SIG-M5 (cell line): ENCODE results near the gene ARID5B.

Experiments
- DNase-seq: peaks from one replicate; lab custom pipeline; 2025; lab: John Stamatoyannopoulos, UW

Gene ARID5B

DNA sequence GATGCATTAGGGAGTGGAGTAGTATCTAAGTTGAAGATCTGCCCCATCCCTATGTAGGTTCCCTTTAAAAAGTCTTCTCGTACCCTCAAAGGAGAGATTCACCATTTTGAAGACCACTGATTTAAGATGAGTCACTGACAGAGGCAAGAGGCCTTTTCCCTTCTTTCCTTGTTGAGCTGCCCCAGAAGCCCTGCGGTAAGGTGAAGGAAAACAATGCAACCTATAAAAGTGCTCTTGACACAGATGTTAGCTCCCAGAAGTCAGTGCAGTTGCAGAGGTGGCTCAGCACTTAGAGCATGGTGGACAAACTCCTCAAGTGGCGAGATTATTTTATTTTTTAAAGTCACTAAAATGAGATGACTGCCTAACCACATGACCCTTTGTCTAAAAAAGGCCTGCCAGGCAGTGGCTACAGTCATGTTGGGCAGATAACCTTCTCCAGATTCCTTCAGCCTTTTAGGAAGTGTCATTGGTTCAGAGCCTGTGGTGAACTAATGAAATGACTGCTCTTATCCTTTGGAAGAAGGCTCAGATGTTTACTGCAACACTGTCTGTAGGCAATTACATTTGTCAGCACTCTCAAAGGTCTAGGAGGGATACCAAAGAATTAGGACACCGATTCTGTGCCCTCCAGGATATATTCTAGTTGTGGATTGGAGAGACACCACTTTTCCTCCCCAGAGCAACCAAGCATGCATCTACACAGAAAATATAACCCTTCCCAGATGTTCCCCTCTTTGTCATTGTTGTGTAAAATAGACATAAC is 88.7 kb downstream of the ARID5B start:
- no peak for DNase-seq

DNA sequence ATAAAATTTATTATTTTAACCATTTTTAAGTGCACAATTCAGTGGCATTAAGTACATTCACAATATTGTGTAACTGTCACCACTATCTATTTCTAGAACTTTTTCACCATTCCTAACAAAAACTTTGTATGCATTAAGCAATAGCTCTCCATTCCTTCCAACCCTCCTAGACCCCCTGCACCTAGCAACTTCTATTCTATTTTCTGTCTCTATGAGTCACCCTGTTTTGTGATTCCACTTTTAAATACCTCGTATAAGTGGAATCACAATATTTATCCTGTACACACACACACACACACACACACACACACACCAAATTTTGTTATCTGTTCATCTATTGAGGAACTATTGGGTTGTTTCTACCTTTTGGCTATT is 89.2 kb downstream of the ARID5B start:
- DNase-seq = no peak

DNA sequence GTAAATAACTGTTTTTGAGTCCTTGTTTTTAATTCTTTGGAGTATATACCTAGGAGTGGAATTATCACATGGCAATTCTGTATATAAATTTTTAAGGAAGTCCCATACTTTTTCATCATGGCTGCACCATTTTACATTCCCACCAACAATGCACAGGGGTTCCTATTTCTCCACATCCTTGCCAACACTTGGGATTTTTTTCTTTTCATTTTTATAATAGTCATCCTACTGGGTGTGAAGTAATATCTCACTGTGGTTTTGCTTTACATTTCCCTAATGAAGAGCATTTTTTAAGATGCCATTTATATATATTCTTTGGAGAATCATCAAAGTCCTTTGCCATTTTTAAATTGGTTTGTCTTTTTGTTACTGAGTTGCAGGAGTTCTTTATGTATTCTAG is 89.7 kb downstream of the ARID5B start:
- no peak for DNase-seq

DNA sequence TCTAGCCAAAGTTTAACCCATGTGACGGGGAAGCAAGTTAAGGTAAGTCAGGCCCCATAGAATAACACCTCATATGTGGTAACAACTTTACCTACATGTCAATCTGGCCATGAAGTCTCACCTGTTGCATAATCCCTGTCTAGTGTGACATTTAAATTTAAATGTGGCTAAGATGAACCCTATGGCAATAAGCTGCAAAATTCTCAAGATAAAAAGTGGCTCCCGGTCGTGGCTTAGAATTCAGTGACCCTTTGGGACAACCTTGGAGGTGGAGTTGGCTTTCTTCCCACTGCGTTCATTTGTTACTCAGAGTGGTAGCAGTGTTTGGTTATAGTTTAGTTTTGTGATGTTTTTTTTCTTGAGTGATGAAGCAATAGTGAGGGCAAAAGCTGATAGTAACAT is 90.6 kb downstream of the ARID5B start:
- DNase-seq = no peak

DNA sequence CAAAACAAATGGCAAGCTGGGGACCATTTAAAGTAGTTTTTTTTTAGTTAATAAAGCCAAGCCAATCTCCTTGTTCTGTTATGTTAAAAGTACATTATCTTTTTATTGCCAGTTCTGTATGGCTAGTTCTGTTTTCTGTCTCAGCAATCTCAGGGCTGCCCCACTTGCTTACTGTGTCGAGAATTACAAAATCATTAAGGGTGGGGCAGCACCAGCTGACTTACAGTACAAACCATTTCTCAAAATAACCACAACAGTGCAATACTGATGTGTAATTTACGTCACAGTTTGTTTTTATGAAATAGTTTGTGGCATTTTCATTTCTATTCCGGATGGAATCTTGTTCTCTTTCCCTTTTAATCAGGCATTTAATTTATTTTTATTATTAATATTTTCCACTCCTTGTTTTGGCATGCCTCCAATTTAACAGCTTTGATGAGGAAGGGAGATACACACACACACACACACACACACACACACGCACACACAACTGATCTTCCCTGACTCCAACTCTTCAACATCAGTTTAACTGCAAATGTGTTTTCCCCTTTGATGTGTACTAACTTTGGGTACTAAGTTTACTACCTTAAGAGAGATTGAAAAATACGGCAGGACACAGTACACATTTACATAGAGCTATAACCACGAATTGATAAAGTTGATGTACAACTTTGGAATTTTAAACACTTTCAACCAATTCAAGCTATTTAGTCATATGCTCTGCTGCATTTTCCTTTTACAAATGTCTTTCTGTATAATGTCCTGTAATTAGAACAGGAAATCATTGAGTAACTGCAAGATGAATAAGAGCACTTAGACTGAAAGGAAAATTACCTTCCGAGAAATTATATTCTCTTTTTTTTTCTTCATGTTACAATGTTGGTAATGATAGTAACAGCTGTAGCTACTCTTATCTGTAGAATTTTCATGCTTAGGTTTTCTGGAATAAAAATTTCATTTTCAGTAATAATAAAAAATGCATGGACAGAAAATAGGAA is 91.5 kb downstream of the ARID5B start:
- peak; percentile 13 for DNase-seq

DNA sequence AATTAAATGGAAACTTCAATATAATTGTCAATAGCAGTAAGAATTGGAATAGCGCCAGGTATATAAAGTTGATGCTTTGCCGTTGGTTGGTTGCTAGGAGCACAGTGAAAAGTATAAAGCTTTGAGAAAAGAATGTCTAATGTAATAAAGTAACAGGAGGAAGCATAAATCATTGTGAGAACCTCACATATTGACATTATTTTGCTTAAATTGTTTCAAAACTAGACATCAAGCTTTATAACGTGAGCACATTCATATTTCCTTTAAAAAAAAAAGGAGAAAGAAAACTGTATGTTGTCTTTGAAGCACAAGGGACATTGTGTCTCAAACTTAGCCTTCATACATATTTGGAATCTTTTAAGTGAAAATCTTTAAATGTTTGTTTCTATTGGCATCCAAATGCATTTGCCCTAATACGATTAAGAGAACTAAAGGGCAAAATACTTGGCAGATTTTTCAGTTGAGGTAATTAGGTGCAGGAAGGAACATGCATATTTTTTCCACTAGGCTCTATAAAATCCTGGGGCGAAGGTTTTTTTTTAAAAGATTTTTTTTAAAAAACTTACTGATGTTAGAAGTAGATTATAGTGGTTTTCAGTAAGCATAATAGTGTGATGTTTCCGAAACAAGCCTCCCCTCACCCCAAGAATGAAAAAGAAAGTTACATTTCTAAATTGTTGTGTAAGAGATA is 92.4 kb downstream of the ARID5B start:
- no peak for DNase-seq

DNA sequence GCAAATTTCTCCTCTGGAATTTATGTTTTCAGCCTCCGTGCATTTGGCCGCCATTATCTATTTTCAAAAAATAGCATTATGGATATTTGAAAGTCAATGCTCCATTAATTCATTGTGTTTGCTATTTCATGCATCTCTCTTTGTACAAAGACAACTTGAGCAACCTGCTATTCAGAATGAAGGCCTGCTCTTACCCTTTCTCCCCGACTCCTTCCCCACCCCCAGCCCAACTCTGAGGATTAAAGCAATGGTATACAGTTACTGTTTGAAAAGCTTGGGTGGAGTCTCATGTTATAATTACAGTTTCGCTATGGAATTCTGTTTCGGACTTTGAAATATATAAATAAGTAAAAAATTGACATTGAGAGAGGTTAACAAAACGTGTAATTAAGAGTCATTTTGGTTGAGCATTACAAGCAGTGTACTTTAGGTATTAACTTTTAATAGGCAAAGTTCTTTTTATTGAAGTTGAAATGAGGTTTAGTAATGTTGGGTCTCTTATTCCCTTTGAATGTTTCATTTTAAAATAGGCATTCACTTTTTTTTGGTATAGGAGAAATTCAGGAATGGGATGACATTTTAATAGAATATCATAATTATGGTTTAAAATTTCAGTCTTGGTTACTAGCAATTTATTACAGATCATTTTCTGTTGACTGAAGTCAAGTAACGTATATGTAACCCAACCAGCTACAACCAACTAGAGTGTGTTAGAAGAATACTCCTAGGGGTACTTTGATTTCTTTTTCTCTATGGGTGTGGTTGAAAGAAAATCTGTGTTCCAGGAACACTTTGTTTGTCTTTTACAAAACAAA is 93.1 kb downstream of the ARID5B start:
- DNase-seq = no peak

DNA sequence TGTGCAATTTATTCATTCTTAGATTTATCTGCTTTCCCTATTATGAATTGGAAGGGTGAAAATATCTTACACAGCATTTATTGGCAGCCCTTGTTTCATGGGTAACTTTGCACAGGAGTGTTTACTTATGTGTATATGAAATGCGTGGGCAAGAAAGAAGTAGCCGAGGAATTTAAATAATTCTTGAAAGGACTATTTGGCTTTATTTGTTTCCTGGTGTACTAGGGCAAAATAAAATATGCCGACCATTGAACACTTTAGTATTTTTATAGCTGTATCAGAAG is 93.7 kb downstream of the ARID5B start:
- no peak for DNase-seq

DNA sequence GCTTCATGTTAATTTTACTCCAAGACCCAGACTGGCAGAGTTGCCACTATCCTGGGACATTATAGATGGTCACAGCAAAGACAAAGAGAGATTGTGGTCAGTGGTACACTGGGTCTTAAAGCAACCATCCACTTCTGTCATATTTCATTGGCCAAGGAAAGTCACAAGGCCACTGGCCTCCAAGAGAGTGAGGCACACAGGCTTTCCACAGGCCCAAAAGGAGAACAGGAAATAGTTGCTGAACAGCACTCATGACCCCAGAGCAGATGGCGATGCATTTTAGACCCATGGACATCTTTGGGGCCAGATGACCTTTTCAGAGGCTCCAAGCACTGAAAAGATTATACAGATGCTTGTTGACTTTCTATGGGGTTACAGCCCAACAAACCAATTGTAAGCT is 97.4 kb downstream of the ARID5B start:
- no peak for DNase-seq

DNA sequence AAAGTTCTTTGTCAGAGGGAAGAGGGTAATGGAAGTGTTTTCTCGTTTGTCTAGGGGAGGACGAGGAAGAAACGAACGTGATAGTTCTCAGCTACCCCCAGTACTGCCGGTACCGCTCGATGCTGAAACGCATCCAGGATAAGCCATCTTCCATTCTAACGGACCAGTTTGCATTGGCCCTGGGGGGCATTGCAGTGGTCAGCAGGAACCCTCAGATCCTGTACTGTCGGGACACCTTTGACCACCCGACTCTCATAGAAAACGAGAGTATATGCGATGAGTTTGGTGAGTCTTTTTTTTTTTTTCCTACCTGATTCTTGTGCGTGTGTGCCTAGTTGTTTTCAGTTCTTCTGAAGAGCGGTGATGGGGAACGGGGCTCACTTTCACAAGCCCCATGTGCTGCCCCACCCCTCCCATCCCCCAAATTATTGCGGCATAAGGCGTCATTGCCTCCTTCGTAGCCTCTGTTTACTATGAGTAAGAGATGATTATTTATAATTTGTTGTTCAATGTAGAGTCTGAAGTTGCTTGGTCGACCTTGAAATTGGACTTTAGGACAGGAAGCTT is 98.6 kb downstream of the ARID5B start:
- no peak for DNase-seq

DNA sequence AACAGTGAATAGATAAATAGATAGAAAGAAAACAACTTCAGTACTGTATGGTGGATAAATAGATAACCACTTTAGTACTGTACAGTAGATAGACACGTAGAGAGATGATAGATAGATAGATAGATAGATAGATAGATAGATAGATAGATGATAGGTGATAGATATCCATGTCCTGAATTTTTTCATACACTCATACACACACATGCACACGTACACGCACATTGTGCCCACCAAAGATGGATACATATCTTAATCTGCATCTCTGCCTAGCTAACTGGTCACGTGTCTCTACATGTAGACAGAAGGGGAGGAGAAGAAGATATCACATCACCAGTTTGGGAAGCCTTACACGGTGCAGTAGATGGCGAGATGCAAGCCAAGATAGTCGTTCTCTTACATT is 99.2 kb downstream of the ARID5B start:
- DNase-seq = no peak

DNA sequence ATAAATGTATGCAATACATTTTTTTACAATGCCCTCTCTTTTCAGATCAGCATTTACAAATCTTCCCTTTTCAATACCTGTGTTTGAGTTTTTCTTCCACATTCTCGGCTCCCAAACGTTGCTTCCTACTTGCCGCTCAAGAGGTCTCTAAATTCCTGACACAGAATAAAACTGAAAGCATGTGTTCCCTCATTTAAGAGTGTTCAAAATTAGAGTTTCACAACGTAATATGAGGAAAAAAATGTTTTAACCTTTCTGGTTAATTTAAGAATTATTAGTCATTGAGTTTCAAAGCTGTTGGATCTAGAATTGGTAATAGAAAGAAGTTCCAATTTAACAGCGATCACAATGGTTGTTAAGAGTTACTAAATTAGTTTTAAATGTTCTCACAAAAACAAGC is 100.4 kb downstream of the ARID5B start:
- no peak for DNase-seq

DNA sequence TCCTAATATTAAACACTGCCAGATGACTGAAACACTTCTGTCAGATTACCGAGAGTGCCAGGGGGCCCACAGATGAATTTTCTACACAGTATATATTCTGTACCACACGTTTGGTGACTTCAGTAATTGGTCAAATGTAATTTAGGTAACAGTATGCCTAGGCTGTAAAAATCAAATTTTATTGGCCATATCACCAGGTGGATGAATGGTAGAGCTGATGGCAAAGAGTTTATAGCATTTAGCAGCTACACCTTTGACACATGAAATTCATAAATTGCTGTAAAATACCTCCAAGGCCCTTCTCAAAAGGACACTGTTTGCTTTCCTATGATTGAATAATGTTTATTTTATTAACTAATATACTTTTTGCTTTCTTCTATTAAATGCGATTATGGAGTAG is 101.3 kb downstream of the ARID5B start:
- DNase-seq = no peak

DNA sequence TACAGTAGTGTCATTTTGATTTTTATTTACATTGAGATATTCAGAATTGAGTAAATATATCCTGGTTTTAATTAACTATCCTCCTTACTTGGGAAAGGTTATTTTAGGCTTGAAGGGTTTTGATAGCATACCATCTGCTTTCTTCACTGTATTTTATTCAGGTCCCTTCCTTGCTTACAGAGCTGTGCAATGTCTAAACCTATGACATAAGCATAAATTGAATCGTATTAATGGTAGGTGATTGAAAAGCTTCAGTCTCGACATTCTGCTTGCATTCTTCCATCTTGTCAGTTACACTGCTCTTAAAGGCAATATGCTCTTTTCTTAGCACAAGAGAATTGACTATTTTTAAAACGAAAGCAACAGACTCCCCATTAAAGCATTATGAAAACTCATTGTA is 102.5 kb downstream of the ARID5B start:
- DNase-seq = no peak

DNA sequence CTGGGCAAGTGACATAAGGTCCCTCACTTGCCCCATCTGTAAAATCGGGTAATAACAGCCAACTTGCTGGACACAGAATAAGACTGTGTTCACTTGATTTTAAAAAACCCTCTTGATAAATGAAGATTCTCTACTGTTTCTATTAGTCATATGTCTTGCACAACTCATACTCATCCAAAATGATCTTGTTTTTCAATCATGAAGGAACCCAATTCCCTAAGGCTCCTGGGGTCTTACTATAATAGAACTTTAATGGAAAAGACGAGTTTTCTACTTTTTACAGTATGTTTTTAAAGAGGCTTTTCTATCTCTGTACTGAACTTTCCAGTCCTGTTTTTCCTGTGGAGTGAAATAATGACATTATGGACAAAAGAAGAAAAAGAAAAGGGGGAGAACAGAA is 103.8 kb downstream of the ARID5B start:
- no peak for DNase-seq

DNA sequence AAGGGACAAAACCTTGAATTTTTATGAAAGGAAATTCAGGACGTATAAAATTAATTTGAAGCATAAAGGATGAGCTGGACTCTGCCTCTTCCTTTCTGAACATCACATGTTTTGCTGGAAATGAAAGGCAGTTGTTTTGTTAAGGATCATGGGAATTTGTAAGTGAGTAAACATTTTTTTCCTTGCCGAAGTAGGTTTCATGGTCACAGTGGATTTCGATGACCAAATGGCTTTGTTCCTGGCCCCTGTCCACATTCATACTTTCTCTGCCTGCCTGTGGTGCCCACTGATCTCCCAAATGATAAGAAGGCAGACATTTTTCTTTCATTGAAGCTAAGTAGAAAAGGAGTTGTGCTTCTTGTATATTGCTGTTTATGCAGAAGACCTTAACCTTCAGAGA is 104.2 kb downstream of the ARID5B start:
- no peak for DNase-seq

DNA sequence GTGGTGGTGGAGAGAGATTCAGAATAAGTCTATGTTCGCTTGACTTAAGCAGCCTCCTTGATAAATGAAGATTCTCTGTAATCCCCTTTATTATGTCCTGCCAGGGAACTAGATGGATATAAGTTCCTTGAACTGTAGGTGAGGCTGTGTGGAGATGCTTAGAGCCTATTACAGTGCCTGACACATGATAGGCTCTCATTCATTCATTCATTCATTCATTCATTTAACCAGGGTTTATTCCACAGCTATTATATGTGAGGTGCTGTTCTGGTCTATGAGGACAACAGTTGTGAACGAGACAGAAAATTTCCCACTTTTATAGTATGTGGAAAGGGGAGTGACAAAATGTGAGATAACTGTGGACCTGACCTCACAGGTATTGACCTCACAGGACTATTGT is 105.6 kb downstream of the ARID5B start:
- no peak for DNase-seq

DNA sequence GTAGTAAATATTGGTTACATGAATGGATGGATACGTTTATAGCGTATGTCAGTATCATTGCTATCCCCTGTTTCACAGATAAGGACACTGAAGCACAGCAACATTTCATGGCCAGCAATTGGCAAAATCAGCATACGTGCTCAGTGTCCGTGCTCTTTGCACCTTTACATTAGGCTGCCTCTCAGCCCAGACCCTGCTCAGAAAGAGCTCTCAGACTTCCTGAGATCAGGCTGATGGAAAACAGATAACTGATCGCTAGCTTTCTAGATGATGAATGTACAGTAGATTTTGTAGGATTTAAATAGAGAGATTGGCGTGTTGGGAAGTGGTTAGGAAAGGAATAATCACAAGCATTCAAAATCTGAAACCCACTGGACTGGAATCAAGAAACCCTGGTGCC is 106.7 kb downstream of the ARID5B start:
- no peak for DNase-seq

DNA sequence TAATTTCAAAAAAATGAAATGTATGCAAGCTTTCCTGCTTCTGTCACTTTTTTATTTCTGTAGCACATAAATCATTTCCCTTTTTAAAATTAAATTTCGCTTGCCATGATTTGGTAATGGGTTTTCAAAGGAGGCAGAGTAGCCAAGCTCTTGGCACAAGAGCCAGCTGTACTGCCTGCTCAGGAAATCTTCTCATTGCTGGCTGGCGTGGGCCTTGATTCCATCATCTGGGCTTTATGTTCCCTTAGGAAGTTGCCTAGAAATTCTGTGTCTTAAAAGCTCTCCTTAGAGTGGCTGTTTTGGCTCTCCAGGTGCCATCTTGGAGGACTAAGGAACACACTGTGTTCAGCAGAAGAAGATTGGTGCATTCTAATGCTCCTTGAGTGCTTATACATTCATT is 107.4 kb downstream of the ARID5B start:
- no peak for DNase-seq

DNA sequence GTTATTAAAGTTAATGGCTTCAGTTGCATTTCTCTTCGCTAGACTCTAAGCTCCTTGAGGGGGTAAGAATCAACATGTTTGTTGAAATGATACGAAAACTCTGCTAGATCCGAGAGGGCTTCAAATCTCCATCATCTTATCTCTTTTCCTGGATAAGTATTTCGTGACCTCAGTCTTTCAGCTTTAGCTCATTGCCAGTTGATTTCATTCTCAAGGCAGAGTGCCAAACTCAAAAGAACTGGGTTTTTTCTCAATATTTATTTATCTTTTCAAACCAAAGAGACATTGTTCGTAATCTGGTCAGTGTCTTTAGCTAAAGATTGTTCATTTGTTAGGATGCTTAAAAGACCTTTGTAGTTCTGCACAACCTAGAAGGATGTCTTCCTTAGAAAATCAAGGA is 108.9 kb downstream of the ARID5B start:
- DNase-seq = no peak

DNA sequence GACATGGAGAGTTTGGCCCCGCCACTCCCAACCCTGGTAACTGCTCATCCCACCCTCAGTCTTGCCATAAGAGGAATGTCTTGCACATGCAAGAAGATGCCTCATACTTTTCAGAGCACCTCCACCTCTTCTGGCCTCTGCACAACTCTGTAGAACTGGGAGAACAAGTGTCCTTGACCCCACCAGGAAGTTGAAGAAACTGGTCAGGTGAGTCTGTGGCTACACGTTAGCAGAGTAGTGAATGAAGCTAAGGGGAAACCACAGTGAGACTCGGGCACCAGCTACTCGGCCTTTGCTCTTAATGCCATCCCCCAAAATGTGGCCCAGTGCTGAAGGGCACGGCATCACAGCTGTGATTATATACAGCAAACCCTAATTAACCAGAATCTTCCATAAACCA is 110.1 kb downstream of the ARID5B start:
- no peak for DNase-seq

DNA sequence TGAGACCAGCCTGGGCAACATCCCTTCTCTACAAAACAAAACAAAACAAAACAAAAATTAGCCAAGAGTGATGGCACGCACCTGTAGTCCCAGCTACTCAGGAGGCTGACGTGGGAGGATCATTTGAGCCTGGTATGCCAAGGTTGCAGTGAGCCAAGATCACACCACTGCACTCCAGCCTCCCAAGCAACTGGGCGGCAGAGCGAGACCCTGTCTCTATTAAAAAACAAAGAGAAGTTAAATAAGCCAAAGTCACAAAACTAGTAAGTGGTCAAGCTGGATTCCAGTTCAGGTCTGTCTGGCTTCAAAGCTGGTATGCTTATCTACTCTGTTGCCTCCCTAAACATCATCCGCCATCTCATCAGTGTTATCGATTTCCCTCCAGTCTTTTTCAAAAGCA is 110.8 kb downstream of the ARID5B start:
- DNase-seq = no peak
